Suppressor macrophage (primary cell): ENCODE measurements around the gene IFNGR1.

Source experiments
- DNase-seq, 4 experiments: peaks; one replicate each; pipeline ENCODE4 v3.0.0-alpha.2; 2020 to 2022

IFNGR1 gene

DNA sequence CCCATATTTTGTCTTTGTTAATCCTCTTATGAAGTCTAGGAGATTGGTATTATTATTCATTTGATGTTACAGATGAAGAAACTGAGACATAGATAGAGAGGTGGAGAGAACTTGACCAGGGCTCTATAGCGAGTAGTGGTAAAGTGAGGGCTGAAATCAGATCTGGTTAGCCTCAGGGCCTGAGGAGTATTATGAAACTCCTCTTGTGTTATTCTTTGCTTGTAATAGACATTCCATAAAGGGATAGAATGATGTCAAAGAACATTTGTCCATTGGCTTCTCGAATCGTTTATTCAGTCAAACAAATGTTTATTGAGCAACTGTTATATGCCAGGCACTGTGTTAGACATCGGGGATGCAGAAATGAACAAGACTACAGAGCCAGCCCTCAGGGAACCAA is 45.7 kb downstream of the IFNGR1 start, which contains the start of gene IL22RA2:
IL22RA2 (minus strand) TSS at position 144 of the 400 bp plus-strand sequence. CDS start 11,895 bp downstream, outside the sequence.
- no peak for DNase-seq

DNA sequence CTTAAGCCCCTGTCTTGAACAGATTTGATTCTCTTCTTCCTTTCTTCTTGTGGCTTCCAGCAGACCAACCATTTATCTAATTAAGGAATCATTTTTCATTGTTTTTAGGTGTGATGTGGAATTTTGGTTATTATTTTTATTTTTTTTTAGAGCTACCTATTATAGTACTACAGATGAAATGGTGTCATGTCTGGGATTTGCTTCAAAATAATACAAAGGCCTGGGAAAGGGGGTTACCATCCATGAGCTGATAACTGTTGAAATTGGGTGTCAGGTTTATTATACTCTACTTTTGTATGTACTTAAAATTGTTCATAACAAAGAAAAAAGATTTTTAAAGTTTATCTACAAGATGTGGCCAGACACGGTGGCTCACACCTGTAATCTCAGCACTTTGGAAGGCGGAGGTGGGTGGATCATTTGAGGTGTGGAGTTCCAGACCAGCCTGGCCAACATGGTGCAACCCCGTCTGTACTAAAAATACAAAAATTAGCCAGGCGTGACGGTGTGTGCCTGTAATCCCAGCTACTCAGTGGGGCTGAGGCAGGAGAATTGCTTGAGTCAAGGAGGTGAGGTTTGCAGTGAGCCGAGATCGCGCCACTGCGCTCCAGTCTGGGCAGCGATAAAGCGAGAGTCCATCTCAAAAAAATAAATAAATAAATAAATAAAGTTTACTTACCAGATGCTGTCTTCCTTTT is 46.3 kb downstream of the IFNGR1 start:
- no peak for DNase-seq

DNA sequence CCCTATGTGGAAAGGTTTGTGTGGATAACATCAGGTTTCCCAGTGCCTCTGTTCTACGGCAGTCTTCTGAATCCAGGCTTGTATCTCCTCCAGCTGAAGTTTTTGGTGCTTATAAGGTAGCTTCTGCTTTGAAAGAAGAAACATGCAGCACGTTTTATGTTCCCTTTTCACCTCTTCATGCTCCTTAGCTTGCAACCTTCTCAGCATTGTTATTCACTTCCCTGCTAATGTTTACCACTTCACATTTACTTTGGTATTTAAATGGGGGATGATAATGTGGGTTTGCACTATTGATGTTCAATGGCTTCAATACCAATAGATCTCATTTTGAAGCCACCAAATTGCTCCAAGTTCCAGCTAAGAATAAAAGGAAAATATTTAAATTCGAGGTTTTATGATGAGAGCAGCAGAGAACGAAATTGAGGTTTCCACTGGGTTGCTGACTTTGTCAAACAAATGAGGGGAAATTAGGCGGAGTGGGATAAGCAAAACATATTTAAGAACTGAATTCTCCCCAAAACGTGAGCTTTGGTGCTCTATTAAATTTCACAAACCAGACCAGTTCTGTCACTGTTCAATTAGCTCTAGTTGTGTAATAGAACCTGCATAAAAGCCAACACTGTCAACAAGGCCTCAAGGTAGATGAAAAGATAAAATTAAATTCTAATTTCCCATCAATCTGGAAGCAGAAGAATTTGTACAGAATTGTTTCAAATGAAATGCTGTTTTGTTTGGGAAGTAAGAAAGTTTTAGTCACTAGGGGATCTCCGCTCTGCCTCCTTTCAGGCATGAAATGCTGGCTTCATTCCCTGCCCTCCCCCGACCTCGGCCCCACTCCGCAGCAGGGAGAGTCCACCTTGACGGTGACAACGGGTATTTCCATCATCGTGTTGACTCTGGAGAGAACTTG is 47.1 kb downstream of the IFNGR1 start:
- DNase-seq, result no peak

DNA sequence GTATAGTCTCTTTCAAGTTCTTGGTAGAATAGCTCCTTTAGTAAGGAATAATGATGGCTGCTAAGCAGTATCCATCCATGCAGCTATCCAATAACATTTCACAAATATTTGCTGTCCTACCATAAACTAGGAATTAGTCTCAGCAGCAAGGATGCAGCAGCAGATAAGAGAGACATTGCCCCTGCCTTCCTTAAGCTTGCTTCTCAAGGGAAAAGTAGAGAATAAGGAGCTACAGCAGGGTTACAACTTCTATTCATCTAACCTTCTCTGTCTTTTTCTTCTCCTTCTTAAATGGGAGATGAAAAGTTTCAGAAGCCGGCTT is 48.2 kb downstream of the IFNGR1 start:
- DNase-seq, result no peak

DNA sequence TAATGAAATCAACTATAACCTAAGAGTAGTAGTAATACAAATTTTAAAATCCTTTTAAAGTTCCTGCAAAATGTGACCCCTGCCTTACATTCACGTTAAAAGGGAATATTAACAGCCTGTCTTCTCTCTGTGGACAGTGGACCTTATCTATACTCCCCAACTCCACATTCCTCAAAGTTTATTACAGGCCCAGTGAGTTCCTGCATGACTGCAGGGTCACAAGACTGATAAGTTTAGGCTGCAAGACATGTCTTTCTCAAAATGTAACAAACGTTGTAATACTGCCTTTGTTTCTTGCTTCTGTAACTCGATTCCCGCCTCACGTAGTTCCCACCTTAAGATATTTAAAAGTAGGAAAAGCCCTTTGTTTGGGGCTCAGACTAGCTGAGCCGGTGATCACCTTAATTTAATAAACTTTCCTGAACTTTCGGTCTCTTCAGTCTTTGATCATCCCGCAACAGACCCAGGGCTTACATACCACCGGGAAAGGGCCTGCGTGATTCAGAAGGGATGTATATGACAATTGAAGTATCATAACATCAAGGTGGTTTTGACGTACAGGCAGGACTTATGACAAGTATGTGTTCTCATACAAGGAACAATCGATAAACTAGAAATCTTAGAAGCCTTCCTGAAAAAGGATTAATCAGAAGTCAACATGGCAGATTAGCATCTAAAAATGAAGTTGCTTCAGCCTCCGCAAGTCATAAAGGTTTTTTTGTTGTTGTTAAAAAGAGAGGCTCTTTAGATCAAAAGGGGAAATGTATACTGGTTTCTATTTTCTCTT is 48.7 kb downstream of the IFNGR1 start:
- DNase-seq, result no peak

DNA sequence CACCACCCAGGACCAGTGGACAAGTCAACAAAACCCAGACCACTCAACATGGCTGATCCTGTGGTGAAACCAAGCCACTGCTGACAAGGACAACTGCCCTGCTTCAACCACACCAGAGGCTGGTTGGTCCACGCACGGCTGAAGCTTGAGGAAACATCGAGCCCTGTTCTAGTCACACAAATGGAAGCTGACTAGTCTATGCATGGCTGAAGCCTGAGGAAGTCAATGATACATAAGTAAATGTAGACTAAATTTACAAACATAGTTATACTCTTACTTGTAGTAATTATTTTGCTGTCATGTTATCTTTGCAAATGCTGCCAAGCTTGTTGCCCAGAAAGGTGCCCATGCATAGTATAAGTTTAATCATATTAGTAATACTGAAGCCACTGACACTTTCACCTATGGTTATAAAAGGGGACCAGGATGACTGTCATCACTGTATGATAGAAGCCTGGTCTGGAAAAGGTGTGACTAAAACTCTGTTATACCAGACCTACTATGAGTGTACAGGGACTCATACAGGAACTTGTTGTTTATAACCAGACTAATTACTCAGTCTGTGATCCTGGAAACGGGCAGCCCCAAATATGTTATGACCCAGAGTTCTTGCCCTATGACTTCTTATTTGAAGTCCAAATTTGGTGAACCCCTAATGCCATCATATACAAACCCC is 51.3 kb downstream of the IFNGR1 start:
- DNase-seq, result no peak

DNA sequence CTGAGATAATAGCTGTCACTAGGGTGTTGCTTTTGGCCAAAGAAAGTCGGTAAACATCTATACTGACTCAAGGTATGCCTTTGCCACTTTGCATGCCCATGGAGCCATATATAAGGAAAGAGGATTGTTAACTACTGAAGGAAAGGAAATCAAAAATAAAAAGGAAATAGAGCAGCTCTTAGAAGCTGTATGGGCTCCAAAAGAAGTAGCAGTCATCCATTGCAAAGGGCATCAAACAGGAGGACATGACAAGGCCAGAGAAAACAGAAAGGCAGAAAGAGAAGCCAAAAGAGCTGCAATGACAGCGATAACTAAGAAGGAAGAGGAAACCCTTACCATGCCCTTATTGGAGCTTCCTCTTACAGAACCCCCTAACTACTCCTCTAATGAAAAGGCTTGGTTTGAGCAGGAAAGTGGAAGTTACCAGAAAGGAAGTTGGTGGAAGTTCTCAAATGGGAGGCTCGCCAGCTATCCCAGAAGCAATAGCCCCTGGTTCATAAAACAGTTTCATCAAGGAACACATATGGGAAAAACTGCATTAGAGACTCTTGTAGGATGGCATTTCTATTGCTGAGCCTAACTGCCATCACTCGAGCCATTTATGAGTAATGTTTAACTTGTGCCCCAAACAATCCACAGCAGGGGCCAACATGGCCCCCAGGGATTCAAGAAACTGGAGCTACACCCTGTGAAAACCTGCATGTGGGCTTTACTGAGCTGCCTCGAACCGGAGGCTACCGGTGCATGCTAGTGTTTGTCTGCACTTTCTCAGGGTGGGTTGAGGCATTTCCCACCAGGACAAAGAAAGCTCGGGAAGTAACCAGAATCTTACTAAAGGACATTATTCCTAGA is 52.7 kb downstream of the IFNGR1 start:
- peak; percentile 65 to 88 (median 77) for DNase-seq

DNA sequence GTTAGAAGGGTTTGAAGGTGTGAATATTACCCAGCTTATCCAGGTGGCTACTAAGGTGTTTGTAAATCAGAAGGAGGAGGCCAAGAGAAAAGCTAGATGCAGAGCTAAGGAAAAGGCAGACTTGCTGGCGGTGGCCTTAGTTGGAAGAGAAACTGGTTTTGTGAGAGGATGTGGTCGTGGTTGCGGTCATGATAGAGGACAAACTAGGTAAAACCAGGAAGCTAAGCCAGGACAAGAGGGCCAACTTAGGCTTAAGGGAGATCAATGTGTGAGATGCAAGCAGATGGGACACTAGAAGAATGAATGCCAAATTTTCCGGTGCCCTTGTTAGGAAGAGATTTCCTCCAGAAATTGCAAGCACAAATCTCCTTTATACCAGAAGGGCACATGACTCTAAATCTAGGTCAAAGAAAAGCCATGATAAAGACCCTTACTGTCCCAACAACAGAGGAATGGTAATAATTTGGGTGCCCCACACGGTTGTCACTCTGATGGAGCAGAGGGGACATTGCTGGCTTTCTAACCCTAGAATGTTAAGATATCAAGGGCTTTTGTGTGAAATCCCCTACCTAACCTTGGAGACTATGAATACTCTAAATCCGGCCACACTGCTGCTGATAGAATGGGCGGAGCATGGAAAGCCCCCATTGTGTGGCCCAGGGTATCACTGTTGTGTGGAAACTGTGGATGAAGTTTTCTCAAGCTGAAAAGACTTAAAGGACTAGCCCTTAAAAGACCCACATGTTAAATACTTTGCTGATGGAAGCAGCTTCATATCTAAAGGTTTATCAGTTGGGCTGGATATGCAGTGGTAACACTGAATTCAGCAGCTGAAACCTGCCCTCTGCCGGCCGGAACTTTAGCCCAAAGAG is 53.6 kb downstream of the IFNGR1 start:
- DNase-seq, result no peak

DNA sequence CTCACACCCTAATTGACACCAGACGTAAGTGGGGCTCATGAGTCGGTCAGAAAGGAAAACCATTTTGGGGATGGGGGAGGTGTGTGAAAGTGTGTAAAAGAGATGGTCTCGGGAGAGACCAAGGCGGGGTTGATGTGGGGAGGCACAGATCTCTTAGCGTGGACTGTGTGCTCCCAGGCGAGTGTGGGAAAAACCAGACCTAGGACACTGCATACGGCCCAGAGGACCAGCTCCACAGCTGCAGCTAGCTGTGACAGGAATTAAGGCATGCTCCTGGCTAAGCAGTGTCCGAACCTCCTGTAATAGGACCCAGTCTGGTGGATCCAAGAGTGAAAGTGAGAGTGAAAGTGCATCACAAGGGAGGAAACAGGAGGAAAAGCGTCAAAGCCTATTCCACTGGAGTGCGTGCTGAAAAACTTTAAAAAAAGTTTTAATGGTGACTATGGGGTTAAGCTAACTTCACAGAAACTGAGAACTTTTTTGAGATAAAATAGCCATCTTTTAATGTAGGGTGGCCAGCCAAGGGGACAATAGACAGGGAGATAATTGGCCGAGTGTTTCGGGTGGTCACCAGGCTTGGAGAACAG is 55.4 kb downstream of the IFNGR1 start:
- DNase-seq, result no peak

DNA sequence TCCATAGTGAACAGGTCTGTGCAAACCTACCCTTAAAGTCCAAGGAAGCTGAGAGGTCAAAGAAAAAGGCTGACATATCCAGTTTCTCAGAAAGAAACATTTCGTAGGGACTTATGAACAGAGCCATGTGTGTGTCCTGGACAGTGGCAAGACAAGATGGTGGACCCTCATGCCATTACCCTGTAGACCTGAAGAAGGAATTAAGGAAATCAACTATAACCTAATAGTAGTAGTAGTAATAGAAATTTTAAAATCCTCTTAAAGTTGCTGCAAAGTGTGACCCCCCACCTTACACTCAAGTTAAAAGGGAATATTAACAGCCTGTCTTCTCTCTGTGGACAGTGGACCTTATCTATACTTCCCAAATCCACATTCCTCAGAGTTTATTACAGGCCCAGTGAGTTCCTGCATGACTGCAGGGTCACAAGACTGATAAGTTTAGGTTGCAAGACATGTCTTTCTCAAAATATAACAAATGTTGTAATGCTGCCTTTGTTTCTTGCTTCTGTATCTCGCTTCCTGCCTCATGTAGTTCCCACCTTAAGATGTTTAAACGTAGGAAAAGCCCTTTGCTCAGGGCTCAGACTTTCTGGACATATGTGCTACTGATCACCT is 56.4 kb downstream of the IFNGR1 start:
- peak; percentile 29 to 64 (median 48) for DNase-seq

DNA sequence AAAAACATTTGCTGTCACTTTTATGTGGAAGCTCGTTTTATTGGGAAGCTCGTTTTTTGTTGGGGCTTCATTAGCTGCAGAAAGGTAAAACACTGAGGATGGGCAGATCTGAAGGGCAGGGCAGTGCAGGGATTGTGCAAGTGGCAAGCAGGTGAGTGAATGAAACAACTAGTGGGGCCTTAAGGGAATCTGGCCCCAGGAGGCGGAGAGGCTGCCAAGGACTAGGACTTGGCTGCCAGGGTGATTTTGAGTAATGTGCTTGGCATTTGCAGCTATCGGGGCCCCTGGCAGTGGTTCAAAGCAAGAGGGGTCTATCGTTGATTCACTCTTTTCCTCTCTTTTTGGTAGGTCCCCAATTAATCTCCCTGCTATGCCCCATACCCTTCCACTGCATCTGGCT is 57.2 kb downstream of the IFNGR1 start:
- DNase-seq, result no peak

DNA sequence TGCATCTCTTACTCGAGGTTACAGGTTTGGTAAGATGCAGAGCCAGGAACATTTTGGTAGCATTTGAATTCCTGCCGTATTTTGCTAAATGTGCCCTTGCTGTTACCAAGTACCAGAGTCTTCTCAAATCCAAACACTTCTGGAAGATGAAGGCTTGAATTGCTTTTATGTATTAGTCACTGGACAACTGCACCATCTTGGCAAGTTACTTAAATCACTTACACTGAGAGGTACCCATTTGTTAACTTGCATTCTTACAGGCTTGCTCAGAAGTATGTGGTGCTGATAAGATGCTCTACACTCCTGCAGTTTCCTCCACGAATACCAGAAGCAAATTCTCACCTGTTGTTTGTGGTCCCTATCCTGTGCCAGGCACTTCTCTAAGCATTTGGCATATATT is 58.4 kb downstream of the IFNGR1 start:
- no peak for DNase-seq

DNA sequence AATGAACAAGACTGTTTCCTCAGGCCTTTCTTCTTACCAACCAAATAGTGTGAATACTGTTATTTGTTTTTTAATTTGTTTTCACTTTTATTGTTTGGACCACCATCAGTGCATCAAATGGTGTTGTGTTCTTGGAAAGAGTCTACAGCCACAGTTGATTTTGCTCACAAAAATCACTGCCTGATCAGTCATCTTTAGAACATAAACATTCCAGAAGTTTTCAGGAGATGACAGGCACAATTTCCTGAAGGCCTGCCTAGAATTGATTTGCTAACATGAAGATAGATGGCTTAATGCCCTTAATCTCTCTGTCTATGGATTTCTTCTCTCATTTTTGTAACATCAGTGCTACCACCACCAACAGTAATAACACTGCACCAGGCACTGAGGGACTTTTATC is 59.3 kb downstream of the IFNGR1 start:
- no peak for DNase-seq

DNA sequence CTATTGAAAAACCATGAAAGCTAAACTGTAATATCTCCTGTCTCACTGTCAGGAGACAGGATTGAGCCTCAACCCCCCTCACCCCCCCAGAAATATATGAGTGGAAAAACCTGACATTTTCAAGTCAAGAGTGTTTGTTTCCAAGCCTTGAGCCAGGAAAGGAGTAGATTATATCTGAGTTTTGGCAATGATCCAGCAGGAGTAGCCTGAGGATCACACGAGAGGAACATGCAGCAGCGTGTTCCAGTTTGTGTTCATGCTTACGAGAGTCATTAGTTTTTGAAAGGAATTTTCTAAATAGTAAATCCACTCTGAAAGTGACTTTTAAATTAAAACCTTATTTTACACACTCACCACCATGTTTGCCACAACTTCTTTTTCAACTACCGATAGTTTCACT is 61.6 kb downstream of the IFNGR1 start:
- peak in 1 of 4 experiments; percentile 30 for DNase-seq

DNA sequence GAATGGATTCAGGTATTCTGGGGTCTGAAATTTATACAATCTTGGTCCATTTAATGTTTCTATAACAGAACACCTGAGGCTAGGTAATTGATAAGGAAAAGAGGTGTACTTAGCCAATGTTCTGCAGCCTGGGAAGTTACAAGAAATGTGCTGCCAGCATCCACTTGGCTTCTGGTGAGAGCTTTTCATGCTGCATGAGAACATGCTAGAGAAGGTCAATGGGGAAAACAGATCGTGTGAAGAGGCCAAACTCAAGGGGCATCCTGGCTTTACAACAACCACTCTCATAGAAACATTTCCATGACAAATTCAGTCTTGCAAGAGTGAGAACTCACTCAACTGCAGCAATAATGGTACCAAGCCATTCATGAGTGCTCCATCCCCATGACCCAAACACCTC is 62.5 kb downstream of the IFNGR1 start:
- no peak for DNase-seq

DNA sequence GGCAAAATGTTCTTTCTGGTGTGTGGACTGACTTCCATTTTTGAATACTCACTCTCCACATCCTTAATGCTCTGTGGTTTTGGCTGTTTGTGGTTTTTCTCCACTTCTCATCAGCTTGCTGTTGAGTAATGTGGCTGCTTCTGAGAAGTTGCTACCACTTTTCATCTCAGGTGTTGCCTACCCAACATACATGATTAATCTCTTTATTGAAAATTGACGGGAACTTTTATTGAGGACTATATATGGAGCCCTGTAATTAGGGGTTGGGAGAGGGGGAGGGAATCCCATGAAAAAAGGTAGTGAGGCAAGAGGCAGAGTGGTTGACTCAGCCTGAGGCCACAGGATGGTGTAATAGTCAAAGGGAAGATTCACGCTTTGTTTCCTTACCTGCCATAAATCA is 63.4 kb downstream of the IFNGR1 start:
- peak; percentile 53 to 77 (median 65) for DNase-seq

DNA sequence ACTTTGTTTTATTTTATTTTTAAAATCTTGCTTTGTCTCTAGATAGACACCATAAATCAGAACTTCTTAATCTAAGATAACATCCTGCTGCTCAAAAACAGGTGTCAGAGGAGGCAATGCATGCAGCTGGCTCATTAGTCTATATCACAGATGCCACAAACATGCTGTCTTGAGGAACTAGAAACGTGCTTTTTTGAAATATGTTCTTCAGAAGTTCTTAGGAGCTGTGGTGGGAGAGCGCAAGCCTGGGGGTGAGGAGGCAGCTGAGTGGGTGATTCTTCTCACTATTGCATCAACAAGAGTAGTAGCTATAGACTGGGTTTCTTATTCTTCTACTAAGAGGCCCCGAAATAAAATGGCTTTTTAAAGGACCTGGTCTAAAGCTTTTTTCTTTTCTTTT is 69.1 kb downstream of the IFNGR1 start:
- peak; percentile 67 to 86 (median 83) for DNase-seq

DNA sequence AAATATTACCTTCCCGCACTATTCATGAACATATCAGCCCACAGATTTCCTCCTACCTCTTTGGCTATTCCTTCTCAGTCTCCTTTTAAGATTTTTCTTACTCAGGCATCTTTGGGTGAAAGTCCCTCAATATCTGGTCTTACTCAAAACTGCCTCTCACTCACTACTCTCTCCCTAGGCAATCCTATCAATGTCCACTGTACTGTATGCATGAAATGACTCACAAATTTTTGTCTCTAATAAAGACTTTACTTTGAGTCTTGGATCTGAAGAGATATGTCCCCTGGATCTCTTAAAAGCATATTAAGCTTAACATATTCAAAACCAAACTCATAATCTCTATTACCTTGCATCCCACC is 70.2 kb downstream of the IFNGR1 start:
- DNase-seq, result no peak

DNA sequence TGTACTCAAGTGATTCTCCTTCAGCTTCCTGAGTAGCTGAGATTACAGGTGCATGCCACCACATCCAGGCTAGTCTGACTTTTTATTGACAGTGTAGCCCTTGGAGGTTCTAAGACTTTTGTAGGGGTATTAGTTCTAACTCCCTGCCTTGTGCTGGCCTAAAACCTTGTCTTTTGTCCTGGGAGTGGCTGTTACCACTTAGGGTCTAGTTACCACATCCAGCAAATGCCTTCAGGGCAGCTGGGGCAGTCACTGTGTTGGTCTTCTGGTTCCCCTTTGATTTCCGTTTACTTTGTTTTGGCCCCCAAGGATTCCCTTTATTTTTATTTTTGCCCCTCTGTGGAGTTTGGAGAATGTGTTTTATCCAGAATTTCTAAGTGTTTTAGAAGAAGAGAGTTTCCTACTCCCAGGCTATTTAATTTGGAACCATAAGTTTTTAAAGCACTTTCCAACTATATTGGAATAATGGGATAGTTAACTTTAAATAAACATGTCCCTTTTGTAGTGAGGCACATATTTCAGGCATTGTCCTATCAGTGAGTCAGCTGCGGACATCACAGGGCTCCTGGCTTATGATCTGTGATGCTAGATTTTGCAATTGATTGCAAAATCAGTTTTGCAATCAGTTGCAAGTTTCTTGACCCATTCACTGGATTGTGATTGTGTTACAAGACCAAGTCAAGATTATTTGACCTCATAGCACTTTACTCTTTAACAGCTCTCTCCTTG is 70.7 kb downstream of the IFNGR1 start:
- DNase-seq, result peak; percentile 82 to 97 (median 92)
